Neutrophil (primary cell): Measurements from ENCODE around the gene SPATA25.

Experiments
- H3K27ac ChIP-seq: fragments of 200-600 bp; sonication (generic); 2 replicates; pipeline ENCODE4 v1.5.1; 2016; ENCODE audit warnings: mild to moderate bottlenecking, moderate library complexity
- H3K27me3 ChIP-seq: fragments of 200-600 bp; sonication (generic); 2 replicates; pipeline ENCODE4 v1.6.0; 2016; ENCODE audit warnings: mild to moderate bottlenecking
- H3K36me3 ChIP-seq: fragments of 200-600 bp; sonication (generic); 2 replicates; pipeline ENCODE4 v1.5.1; 2017
- H3K4me1 ChIP-seq, 2 experiments: fragments of 200-600 bp in 1 of 2; sonication (generic) in 1 of 2; 1 replicate in 1 of 2; 2 replicates in 1 of 2; pipeline versions ENCODE4 v1.5.1 to v1.6.1; 2013 to 2016; ENCODE audit warnings: low read depth in 1 of 2, low read length in 1 of 2, mild to moderate bottlenecking in 1 of 2, moderate library complexity in 1 of 2; ENCODE audit not compliant: control insufficient read depth in 1 of 2, insufficient read depth in 1 of 2
- H3K4me3 ChIP-seq, 2 experiments: fragments of 200-600 bp in 1 of 2; sonication (generic) in 1 of 2; 1 replicate in 1 of 2; 2 replicates in 1 of 2; pipeline ENCODE4 v1.5.1; 2013 to 2016; ENCODE audit warnings: low read depth in 1 of 2, low read length in 1 of 2, mild to moderate bottlenecking in 1 of 2, moderate library complexity in 1 of 2
- H3K9me3 ChIP-seq: fragments of 200-600 bp; sonication (generic); 2 replicates; pipeline ENCODE4 v1.5.1; 2016
- TF ChIP-seq, protein P1 (sequence below): fragments of 200-600 bp; sonication (generic); IDR thresholded peaks from 2 replicates; pipeline ENCODE4 v1.5.1; 2016; ENCODE audit warnings: antibody characterized with exemption

SPATA25 gene

DNA sequence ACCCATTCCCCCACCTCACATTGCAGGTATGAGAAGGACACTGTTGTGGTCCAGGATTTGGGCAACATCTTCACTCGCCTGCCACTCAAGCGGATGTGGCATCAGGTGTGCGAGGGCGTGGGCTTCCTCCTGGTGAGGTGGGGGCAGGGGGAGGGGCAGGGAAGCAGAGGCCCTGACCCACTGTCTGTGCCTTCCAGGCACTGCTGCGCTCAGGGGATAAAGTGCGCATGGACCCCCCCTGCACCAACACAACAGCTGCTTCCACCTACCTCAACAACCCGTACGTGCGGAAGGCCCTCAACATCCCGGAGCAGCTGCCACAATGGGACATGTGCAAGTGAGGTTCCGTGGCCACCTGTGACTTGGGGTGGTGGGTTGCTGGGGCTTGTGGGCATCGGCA lies 7.4 kb upstream of the SPATA25 start:
- Histone ChIP-seq H3K27ac (no peak overlapping the region), H3K4me1 (peaks cover 41 to 46% of the 10 kb centered on the region in 2 experiments), H3K27me3 (no peaks in the 10 kb centered on the region), H3K9me3 (no peaks in the 10 kb centered on the region), H3K36me3 (peaks cover 64% of the 10 kb centered on the region), H3K4me3 (no peak overlapping the region)
- TF ChIP-seq, protein P1, sequence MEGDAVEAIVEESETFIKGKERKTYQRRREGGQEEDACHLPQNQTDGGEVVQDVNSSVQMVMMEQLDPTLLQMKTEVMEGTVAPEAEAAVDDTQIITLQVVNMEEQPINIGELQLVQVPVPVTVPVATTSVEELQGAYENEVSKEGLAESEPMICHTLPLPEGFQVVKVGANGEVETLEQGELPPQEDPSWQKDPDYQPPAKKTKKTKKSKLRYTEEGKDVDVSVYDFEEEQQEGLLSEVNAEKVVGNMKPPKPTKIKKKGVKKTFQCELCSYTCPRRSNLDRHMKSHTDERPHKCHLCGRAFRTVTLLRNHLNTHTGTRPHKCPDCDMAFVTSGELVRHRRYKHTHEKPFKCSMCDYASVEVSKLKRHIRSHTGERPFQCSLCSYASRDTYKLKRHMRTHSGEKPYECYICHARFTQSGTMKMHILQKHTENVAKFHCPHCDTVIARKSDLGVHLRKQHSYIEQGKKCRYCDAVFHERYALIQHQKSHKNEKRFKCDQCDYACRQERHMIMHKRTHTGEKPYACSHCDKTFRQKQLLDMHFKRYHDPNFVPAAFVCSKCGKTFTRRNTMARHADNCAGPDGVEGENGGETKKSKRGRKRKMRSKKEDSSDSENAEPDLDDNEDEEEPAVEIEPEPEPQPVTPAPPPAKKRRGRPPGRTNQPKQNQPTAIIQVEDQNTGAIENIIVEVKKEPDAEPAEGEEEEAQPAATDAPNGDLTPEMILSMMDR: no peak

DNA sequence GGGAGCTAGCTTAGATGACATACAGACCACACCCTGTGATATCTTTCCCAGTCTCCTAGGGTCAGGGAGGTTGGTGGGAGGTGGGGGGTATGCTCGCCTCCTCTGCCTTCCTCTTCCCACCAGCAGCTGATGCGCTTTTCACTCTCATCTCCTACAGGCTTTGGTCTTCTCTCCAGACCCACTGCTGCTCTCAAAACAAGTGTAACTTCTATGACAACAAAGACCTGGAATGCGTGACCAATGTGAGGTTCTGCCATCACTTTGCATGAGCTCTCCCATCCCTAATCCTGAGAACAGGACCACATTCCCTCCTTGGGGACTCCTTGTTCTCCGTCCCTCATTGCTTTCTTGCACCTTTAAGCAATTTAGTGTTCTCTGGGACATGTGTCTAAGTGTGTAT lies 6.4 kb upstream of the SPATA25 start:
- H3K9me3 ChIP-seq: no peaks in the 10 kb centered on the region
- peaks cover 54% of the 10 kb centered on the region for H3K36me3 ChIP-seq
- no peaks in the 10 kb centered on the region for H3K27me3 ChIP-seq
- TF ChIP-seq, protein P1: no peak
- H3K27ac ChIP-seq: peak overlapping the region; percentile 88
- H3K4me1 ChIP-seq: peaks cover 41 to 46% of the 10 kb centered on the region in 2 experiments
- H3K4me3 ChIP-seq: no peak overlapping the region

DNA sequence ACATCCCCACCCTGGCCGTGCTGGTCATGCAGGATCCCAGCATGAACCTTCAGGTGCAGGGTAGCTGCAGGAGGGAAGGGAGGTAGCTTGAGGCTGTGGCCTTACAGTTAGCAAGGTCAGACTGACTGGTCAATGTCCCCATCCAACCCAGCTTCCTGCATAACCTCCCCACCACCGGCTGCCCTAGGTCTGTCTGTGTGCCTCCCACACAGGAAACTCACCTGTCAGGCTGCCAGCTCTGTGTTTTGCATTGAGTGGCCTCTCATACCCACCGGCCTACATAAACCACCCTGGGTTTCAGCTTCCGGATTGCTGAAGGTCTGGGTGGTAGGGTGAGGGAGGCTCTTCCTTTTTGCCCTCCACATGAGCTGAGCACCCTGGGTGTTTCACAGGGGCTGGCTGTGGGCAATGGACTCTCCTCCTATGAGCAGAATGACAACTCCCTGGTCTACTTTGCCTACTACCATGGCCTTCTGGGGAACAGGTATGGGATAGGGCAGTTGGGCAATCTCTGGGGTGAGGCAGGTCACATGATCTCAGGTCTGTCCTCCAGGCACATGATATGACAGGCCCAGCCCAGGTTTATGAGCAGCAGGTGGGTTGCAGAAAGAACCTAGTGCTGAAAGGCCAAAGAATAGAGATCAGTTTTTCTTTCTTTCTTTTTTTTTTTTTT lies 5.5 kb upstream of the SPATA25 start:
- peaks cover 45% of the 10 kb centered on the region for H3K36me3 ChIP-seq

DNA sequence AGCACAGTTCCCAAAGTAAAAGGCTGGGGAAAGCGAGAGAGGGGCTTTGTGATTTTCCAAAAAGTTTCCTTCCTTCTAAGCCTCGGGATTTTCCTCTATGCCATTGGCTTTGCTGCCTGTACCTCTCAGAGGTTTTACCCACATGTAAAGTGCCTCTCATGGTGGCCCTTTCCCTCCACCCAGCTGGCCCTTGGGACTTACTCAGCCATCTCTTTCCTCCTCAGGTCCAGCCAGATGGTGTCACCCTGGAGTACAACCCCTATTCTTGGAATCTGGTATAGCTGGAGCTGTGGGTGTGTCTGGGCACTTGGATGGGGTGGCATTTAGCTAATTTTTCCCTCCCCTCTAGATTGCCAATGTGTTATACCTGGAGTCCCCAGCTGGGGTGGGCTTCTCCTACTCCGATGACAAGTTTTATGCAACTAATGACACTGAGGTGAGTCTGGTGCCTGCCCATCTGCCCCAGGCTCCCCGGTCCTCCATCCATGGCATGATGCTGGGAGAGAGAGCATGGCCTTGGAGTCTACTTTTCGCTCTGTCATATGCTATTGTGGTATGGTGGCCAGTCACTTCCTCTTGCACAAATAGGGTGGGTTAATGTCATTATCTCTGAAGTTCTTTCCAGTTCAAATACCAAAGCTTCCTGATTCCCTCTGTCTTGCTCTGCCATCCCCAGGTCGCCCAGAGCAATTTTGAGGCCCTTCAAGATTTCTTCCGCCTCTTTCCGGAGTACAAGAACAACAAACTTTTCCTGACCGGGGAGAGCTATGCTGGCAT lies 4.8 kb upstream of the SPATA25 start:
- Histone ChIP-seq H3K27me3 (no peaks in the 10 kb centered on the region), H3K27ac (peak overlapping the region; percentile 88), H3K9me3 (no peaks in the 10 kb centered on the region), H3K36me3 (peaks cover 38% of the 10 kb centered on the region), H3K4me1 (peaks cover 41 to 46% of the 10 kb centered on the region in 2 experiments), H3K4me3 (peak overlapping the region; percentile 91 to 94)
- TF ChIP-seq, protein P1: no peak

More for the DNA sequence above, 5.5 kb upstream of the SPATA25 start:
- no peaks in the 10 kb centered on the region for H3K9me3 ChIP-seq
- H3K4me3 ChIP-seq: peak overlapping the region; percentile 91 to 94
- H3K27ac ChIP-seq: peak overlapping the region; percentile 88
- peaks cover 41 to 46% of the 10 kb centered on the region in 2 experiments for H3K4me1 ChIP-seq
- no peaks in the 10 kb centered on the region for H3K27me3 ChIP-seq
- TF ChIP-seq, protein P1: no peak

DNA sequence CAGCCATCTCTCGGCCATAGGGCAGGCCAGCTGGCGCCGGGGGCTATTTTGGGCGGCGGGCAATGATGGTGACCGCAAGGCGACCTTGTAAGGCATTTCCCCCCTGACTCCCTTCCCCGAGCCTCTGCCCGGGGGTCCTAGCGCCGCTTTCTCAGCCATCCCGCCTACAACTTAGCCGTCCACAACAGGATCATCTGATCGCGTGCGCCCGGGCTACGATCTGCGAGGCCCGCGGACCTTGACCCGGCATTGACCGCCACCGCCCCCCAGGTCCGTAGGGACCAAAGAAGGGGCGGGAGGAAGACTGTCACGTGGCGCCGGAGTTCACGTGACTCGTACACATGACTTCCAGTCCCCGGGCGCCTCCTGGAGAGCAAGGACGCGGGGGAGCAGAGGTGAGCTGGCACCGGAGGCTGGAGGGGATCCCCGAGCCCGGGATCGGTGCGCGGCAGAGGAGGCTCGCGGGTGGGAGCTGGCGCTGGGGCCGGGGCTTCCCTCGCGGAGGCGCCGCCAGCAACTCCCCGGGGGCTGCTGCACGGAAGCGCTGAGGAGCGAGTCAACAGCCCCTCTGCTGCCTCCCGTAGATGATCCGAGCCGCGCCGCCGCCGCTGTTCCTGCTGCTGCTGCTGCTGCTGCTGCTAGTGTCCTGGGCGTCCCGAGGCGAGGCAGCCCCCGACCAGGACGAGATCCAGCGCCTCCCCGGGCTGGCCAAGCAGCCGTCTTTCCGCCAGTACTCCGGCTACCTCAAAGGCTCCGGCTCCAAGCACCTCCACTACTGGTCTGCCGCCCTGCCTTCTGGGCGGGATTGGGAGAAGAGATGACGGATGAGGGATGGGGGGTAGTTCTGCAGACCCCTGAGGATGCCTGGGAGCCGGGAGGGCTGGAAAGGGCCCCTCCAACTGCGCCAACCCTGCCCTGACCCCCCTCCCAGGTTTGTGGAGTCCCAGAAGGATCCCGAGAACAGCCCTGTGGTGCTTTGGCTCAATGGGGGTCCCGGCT lies 3.9 kb upstream of the SPATA25 start, which contains the start of the genes CTSA and NEURL2:
CTSA (plus strand) TSS at position 351 of the 999 bp plus-strand sequence; CDS start at position 585, 234 bp downstream.
NEURL2 (minus strand) TSS at position 224 of the 999 bp plus-strand sequence; CDS start at position 7, 217 bp downstream.
- peaks cover 36% of the 10 kb centered on the region for H3K36me3 ChIP-seq
- TF ChIP-seq, protein P1: no peak
- H3K9me3 ChIP-seq: no peaks in the 10 kb centered on the region
- peaks cover 41 to 46% of the 10 kb centered on the region in 2 experiments for H3K4me1 ChIP-seq
- no peaks in the 10 kb centered on the region for H3K27me3 ChIP-seq
- peak within 1 kb of the TSS; percentile 88 for H3K27ac ChIP-seq
- peak within 1 kb of the TSS; percentile 91 to 94 for H3K4me3 ChIP-seq
